Coronary artery (tissue), 2 donors: Measurements from ENCODE around the gene CTNNBL1.

Experiments used
- DNase-seq: peaks from one replicate; pipeline ENCODE4 v3.0.0-alpha.2; 2017; ENCODE audit warnings: low spot score
- H3K27ac ChIP-seq, 2 donors: fragments of 200-600 bp; sonication (generic); one replicate each; pipeline ENCODE4 v1.5.1; 2016 to 2019
- H3K4me3 ChIP-seq: fragments of 200-600 bp; sonication (generic); 2 replicates; pipeline ENCODE4 v1.5.1; 2016; ENCODE audit warnings: mild to moderate bottlenecking, moderate library complexity
- CTCF ChIP-seq: fragments of 200-600 bp; sonication (generic); IDR thresholded peaks from one replicate; pipeline ENCODE4 v1.5.1; 2019; ENCODE audit warnings: antibody characterized with exemption

CTNNBL1 gene

DNA sequence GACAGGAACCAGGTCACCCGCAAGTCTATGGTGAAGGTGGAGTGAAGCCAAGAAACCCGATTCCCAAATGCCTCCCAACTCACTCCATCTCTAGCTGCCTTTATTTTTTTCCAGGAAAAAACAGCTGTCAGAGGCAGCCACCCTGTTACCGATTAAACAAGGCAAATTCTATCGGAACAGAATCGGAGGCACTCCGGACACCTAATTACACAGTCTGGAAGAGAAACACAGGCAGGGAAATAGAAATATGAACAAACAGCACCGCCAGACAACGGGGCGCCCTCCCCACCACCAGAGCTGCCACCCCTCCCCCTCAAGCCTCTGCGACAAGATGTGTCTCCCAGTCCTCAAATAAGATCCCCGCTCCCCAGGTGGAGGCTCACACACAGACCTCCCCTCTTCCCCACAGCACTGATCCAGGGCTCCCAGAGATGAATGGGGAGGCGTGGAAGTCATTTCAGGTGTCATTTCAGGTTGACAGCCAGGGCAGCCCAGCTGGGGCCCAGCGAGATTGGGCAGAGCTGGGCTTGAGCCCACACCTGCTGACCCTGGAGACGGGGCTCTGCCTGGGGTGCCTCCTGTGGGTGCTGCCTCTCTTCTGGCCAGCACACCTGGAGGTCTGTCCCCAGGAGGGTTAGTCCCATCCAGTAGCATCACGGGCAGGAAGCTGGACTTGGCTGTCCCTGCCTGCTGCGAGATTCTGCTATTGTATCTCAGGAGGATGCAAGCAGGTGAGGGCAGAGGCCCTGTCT is 189.3 kb downstream of the CTNNBL1 start:
- no peak for TF ChIP-seq CTCF
- no peak overlapping the region for H3K4me3 ChIP-seq
- no peak overlapping the region for H3K27ac ChIP-seq
- DNase-seq: no peak

GRCh38 chr20:37885042-37885441 is 191.2 kb downstream of the CTNNBL1 start:
- no peak overlapping the region for H3K27ac ChIP-seq
- TF ChIP-seq CTCF: no peak
- no peak for DNase-seq
- H3K4me3 ChIP-seq: no peak overlapping the region

GRCh38 chr20:37885593-37886503 is 192.0 kb downstream of the CTNNBL1 start:
- DNase-seq: no peak
- Histone ChIP-seq H3K27ac (no peak overlapping the region), H3K4me3 (no peak overlapping the region)
- TF ChIP-seq CTCF: no peak

DNA sequence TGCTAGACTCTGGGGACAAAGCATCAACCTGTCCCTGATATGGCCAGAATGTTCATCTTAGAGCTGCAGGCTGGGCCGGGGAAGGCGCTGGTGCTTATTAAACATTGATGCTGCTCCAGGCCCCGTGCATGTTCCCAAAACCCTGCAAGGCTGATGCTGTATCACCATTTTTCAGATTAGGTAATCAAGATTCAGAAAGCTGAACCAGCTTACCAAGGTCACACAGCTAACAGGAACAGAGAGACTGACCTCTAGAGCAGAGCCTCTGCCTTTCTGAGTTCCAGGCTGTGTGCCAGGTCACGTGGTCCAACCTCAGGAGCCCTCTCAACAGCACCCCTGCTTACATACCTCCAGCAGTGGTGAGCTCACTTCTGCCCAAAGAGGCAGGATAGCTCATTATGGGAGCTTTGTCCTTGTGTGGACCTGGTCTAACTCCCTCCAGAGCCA is 193.0 kb downstream of the CTNNBL1 start:
- no peak for TF ChIP-seq CTCF
- H3K27ac ChIP-seq: no peak overlapping the region
- H3K4me3 ChIP-seq: no peak overlapping the region
- DNase-seq: no peak

- H3K27ac ChIP-seq: no peak overlapping the region
- DNase-seq: no peak
- H3K4me3 ChIP-seq: no peak overlapping the region
- no peak for TF ChIP-seq CTCF
Measured at GRCh38 chr20:37888641-37889040, 194.8 kb downstream of the CTNNBL1 start.

- Histone ChIP-seq H3K4me3 (no peak overlapping the region), H3K27ac (no peak overlapping the region)
- no peak for DNase-seq
- TF ChIP-seq CTCF: no peak
Measured at GRCh38 chr20:37890108-37890507, 196.3 kb downstream of the CTNNBL1 start.
